GM21381 (cell line): ENCODE data around the gene MT1E.
A peak's percentile ranks its signal among the peaks of the same experiment; 100 is the strongest.
"Not testable (repeated sequence)": the region's sequence is repeated elsewhere in the genome, so short reads cannot be mapped to it uniquely, and the experiment has no call there.

Experiments
- ATAC-seq: cut with Tn5 transposase; IDR thresholded peaks from one replicate; pipeline ENCODE4 v1.9.1; 2021; ENCODE audit warnings: mild to moderate bottlenecking, moderate library complexity; ENCODE audit not compliant: unreplicated experiment

Gene MT1E

GRCh38 chr16:56625140-56625942 is at the start of gene MT1E:
Gene MT1E (plus strand): TSS chr16:56625781. CDS start chr16:56625852, 71 bp downstream.
- peak; percentile 53 for ATAC-seq

DNA sequence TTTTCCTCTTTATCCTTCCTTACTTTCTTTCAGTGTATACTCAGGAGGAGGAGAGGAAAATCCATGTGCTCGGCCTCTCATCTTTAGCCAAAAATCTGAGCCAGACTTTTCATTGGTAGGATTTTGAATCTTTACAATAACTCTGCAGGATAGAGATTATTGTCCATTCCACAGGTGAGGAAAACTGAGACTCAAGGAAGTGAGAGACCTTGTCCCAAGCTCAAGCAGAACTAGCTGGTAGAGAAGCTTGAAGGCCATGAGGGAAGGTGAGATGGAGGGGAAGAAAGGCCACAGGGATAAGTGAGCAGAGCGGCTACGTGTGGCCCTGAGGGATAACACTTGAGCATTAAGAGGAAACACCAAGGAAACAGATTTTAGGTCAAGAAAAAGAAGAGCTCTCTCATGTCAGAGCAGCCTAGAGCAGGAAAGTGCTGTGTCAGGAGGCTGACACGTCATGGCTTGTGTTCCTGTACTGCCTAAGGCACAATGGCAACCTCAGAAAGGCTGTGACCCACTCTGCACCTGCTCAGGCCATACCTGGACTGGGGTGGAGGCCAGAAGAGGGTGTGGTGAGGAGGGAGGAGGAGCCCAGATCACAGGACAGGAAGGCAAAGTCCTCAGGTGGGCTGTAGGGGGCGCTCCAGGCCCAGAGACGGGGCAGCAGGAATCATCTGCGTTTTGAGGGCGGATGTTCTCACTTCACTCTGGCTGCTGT is 48.8 kb upstream of the MT1E start:
- peak; percentile 84 for ATAC-seq

GRCh38 chr16:56577300-56577625 is 48.3 kb upstream of the MT1E start:
- ATAC-seq: no peak

GRCh38 chr16:56580391-56581048 is 45.1 kb upstream of the MT1E start:
- no peak for ATAC-seq

DNA sequence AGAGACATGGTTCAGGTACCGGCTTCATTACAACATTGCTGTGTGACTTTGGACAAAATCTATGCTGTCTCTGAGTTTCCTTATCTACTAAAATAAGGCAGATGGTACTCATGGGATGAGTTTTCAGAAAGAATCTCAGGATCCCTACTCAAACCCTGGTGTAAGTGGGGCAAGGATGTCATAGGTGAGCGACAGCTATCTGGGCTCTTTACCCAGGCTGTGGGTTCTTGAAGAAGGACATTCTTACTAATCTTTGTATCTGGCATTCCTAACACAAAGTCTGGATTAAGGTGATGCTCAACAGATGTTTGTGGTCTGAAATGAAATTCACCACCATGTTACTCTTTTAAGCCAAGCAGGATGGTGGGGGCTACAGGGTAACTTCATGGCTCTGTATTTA is 42.7 kb upstream of the MT1E start:
- ATAC-seq: not testable (repeated sequence)

DNA sequence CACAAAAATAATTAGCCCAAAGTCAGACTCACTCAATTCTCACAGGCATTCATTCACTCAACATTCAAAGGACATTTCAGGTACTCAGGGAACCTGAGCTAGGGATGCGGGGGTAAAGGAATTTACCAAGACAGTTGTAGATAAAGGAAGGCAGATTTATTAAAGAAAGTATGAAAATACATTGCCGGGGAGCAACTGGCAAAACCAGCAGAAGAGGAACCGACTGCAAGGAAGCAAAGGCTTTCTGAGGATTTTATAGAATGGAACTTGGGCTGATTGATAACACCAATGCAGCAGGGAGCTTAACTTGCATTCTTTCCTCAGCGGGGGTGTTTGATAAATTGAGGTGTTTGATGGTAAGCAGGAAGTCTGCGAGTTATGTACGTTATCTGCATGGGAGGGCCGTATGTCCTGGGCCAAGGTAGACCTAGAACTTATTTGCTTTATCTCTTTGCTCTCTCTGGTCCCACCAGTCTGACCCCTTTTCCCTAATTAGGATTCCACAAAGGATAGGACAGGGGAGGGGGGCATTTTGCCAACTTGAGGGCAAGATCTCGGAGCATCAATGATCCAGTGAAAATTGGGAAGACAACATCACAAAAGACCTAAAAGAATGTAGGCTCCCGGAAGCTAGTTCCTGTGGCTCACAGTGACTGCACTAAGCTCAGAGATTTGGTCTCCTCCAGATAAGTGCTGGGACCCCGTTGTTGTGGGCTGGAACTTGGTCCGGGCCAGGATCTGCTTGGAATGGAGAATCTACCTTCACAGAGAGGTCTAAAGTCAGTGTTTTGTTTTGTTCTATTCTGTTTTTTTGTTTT is 42.0 kb upstream of the MT1E start:
- ATAC-seq: no peak

DNA sequence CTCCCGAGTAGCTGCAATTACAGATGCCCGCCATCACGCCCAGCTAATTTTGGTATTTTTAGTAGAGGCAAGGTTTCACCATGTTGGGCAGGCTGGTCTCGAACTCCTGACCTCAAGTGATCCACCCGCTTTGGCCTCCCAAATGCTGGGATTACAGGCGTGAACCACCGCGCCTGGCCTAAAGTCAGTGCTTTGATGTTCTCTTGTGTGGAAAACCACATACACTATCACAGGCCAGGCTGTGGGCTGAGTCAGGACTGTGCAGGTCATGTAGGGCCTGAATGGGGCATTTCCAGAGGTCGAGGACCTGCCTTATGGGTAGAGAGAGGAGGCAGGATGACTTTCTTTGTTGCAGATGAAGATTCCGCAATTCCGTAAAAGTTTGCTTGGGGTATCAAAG is 41.3 kb upstream of the MT1E start:
- ATAC-seq: no peak

GRCh38 chr16:56588781-56589140 is 36.8 kb upstream of the MT1E start:
- no peak for ATAC-seq

DNA sequence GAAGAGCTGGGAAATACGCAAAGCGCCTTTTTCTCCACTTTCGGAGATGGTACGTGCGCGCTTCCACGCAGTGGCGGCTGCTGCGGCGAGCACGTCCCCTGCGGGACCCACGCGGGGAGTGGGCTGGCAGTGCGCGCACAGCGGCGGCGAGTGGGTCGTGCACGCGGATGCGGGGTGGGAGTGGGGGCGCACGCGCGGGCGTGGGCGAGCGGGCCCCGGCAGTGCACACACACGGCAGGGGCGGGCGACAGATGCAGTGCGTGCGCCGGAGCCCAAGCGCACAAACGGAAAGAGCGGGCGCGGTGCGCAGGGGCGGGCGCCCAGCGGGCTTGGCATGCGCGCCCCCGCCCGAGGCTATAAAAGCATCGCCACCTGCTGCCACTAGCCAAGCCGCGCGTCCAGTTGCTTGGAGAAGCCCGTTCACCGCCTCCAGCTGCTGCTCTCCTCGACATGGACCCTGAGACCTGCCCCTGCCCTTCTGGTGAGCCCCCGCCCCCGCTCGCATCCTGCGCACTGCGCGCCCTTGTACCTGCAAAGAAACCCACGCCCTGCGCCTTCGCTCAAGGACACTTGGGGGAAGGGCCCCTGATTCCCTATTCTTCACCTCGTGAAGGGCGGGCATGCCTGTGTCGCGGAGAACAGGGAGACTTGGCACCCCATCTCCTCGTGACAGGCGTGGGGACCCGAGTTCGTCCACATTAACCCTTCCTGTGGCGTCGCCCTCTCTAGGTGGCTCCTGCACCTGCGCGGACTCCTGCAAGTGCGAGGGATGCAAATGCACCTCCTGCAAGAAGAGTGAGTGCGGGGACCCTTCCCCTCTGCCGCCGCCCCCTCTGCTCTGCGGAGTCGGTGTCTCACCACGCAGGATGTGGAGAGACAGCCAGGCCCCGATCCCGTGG is 36.2 kb upstream of the MT1E start, which contains the start of gene MT3:
MT3 (plus strand) TSS at position 388 of the 899 bp plus-strand sequence; CDS start at position 451, 63 bp downstream.
- ATAC-seq: no peak

DNA sequence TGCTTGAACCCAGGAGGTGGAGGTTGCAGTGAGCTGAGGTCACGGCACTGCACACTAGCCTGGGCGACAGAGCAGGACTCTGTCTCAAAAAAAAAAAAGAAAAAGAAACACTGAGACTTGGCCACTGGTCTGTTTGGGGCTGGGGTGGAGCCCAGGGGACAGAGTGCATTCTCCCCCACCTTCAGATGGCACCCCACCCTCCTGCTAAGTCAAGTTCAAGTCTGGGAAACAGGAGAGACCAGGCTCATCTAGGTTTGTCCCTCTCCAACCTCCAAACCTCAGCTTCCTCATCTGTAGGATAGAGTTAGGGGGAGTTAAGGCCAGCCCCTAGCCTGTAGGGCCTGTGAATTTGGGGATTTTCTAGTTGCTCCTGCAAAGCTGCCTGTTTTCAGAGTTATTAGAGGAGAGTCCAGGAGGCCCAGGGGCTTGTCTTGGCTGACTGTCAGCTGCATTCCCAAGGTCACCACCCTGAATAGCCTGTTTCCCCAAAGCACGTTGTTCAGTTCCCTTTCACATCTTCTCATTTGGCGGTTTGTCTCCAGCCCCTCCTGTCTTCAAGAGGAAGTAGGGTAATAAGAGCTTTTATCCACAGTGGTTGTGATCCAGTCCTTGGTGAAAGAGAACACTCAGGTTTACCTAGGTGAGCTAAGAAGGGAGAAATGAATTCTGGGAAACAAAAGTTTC is 34.1 kb upstream of the MT1E start:
- ATAC-seq: no peak

DNA sequence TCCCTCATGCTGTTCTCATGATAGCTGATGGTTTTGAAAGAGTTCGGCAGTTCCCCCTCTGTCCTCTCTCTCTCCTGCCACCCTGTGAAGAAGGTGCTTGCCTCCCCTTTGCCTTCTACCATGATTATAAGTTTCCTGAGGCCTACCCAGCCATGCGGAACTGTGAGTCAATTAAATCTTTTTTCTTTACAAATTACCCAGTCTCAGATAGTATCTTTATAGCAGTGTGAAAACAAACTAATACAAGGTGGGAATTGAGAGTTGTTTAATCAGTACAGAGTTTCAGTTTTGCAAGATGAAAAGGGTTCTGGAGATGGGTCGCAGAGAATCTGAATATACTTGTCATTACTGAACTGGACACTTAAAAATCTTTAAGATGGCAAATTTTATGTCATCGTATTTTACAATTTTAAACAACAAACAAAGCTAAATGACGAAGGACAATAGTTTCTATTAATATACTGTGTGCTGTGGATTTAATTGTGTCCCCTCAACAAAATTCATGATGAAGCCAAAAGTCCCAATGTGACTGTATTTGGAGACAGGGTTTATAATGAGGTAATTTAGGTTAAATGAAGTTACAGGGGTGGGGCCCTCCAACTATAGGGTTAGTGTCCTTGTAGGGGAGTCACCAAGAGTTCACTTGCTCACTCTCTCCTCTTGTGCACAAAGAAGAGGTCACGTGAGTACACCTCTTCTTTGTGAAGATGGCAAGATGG is 31.8 kb upstream of the MT1E start:
- ATAC-seq: no peak

- ATAC-seq: no peak
Measured at GRCh38 chr16:56594292-56594619, 31.3 kb upstream of the MT1E start.

- no peak for ATAC-seq
Measured at GRCh38 chr16:56600398-56600999, 25.1 kb upstream of the MT1E start.

DNA sequence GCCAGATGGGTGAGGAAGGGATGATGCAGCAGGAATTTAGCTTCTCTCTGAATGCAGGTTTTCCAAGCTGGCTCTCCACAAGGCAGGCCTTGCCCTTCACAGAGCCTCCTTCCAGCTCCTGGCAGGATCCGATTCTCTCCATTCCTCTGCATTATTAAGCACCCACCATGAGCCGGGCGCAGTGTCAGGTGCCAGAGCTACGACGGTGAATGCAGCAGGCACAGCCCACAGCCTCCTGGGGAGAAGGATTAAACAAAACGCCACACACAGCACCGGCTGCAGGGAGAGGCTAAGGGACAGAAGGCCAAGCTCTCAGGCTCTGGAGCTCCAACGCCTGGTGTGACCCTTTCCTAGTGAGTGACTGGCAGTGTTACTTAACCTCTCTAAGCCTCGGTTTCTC is 24.3 kb upstream of the MT1E start:
- no peak for ATAC-seq

DNA sequence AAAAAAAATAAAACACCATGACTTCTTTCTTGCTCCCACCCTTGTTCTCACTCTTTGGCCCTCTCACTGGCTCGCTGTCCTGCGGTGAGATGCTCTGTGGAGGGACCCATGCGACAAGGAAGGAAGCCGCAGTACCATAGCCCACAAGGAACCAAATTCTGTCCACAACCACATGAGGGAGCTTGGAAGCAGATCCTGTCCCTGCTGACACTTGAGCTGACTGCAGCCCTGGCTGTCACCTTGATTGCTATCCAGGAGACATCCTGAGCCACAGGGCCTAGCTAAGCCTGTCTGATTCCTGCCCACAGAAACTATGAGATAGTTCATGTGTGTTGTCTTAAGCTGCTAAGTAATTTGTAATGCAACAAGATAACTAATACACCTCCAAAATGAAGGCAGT is 22.0 kb upstream of the MT1E start:
- ATAC-seq: no peak

DNA sequence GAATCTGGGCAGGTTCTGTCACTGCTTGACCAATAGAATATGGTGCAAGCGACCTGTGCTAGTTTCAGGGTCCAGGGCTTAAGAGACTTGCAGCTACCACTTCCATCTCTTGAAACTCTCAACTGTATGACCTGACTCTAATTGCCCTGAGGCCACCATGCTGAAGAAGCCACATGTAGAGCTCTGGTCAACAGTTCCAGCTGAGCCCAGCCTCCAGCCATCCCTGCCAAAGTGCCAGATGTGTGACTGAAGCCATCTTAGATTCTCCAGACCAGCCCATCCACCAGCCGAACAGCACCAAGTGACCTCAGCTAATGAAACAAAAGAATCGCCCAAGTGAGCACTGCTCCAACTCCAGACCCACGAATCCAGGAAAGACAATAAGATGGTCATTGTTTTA is 20.6 kb upstream of the MT1E start:
- ATAC-seq: no peak

DNA sequence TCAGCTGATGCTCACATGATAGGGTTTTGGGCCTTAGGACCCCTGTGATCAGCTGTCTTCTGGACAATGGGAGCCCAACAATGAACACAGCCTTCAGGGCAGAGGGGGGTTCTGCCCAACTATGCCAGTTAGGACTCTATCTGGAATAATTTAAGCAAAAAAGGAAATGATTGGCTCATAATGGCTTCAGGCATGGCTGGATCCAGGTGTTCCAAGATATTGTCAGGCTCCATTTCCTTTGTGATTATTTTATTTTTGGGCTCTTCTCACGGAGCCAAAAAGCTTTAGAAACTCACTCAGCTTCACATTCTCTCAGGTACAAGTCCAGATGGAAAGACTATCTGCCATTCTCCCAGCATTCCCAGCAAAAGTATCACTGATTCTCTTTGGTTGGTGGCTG is 20.1 kb upstream of the MT1E start:
- ATAC-seq: no peak

DNA sequence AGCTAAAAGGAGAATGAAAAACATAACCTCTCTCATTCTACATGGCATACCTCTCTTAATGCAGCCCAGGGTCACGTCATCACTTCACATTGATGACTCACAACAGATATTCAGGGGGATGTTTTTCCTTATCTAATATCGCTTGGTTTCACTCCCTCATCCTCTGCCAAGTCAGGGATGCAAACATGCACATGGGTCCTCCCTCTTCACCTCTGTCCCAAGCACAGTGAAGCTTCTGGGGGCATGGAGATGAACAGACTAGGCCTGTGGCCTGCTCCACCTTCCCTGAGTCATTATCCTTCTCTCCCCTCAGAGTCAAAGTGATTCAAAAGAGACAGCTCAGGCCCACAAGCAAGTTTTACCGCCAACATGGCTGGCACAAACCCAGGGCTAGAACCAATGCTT is 19.5 kb upstream of the MT1E start:
- ATAC-seq: no peak
